AG09319 (cell line): ENCODE results near the gene ARNT2.
A peak's percentile ranks its signal among the peaks of the same experiment; 100 is the strongest.

ENCODE experiments used
- DNase-seq: peaks from one replicate; pipeline ENCODE4 v3.0.0-alpha.2; 2010; ENCODE audit warnings: low read depth; ENCODE audit errors: extremely low read depth
- CTCF ChIP-seq: IDR thresholded peaks from 2 replicates; pipeline ENCODE4 v1.5.1; 2011; ENCODE audit warnings: low read depth, mild to moderate bottlenecking, inconsistent platforms, low read length, moderate library complexity

The ARNT2 gene

GRCh38 chr15:80580106-80580505 is 175.9 kb downstream of the ARNT2 start:
- DNase-seq, result peak; percentile 38
- TF ChIP-seq CTCF, result no peak

DNA sequence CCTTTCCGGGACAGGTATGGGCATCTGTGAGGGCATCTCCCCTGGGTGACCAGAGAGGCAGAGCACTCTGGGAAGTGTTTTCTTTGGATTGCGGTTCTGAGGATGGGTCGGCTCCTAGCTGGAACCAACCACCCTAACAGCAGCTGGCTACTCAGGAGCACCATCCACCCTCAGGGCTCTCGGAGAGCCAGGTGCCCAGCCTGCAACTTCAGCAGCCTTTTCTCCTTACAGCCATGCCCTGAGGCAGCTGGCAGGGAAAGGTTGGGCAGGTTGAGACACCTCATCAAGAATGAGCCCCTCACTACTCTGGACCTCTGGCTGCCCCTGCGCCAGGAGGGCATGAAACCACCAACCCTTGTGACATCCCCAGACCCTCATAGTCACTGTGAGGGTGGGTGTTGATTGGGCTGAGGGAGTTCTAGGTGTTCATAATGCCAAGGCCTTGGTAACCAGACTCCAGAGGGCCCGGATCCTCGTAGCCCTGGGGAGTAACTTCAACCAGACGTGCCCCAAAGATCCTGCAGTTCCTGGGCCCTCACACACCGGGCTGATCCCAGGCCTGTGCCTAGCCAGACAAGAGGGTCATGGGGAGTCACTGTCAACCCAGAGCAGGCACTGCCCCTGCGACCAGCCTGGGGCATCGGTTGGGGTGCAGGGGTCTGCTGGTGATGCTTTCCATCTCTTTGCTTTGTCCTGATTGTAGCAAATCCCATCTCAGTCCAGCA is 176.5 kb downstream of the ARNT2 start:
- no peak for DNase-seq
- TF ChIP-seq CTCF, result no peak

DNA sequence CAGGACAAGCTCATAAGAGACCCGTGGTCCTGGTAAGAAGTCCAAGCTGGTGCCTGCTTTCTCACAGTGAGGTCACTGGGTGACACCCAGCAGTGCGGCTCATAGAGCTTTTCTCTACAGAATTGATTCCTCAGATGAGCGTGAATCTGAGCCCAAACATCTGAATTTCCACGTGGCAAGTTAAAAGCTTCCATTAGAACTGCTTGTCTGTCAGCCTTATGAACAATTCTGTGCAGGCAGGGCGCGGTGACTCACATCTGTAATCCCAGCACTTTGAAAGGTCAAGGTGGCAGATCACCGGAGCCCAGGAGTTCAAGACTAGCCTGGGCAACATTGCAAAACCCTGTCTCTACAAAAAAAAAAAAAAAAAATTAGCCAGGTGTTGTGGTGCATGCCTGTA is 177.8 kb downstream of the ARNT2 start:
- TF ChIP-seq CTCF, result no peak
- no peak for DNase-seq

- no peak for TF ChIP-seq CTCF
- DNase-seq, result no peak
Measured at GRCh38 chr15:80582816-80583423, 178.7 kb downstream of the ARNT2 start.

GRCh38 chr15:80584561-80584964 is 180.4 kb downstream of the ARNT2 start:
- no peak for DNase-seq
- TF ChIP-seq CTCF, result no peak

- TF ChIP-seq CTCF, result no peak
- no peak for DNase-seq
Measured at GRCh38 chr15:80584973-80585525, 180.9 kb downstream of the ARNT2 start.

GRCh38 chr15:80585544-80586018 is 181.4 kb downstream of the ARNT2 start:
- TF ChIP-seq CTCF, result no peak
- DNase-seq, result no peak
